HG03097 (cell line): Measurements from ENCODE around the gene IQGAP2.

Experiments
- ATAC-seq: cut with Tn5 transposase; IDR thresholded peaks from one replicate; pipeline ENCODE4 v1.9.1; 2021; ENCODE audit not compliant: unreplicated experiment, low FRiP score

The IQGAP2 gene

GRCh38 chr5:76560952-76561891 lies 158.1 kb downstream of the IQGAP2 start:
- no peak for ATAC-seq

GRCh38 chr5:76561959-76562358 lies 158.9 kb downstream of the IQGAP2 start:
- no peak for ATAC-seq

- no peak for ATAC-seq
These were observed 161.9 kb downstream of the IQGAP2 start for GRCh38 chr5:76565009-76565408.

GRCh38 chr5:76570153-76570552 lies 167.1 kb downstream of the IQGAP2 start:
- ATAC-seq: no peak

- no peak for ATAC-seq
These were observed 168.5 kb downstream of the IQGAP2 start for GRCh38 chr5:76571559-76571958.

- no peak for ATAC-seq
These were observed 173.4 kb downstream of the IQGAP2 start for GRCh38 chr5:76576450-76576849.

GRCh38 chr5:76576996-76577395 lies 173.9 kb downstream of the IQGAP2 start:
- ATAC-seq: no peak

GRCh38 chr5:76579166-76579937 lies 176.3 kb downstream of the IQGAP2 start:
- ATAC-seq: no peak

GRCh38 chr5:76580981-76581380 lies 177.9 kb downstream of the IQGAP2 start:
- no peak for ATAC-seq

GRCh38 chr5:76582230-76583162 lies 179.4 kb downstream of the IQGAP2 start:
- peak; percentile 62 for ATAC-seq

- ATAC-seq: no peak
These were observed 180.3 kb downstream of the IQGAP2 start for GRCh38 chr5:76583163-76584047.

- no peak for ATAC-seq
These were observed 182.7 kb downstream of the IQGAP2 start for GRCh38 chr5:76585783-76586217.

- no peak for ATAC-seq
These were observed 183.4 kb downstream of the IQGAP2 start for GRCh38 chr5:76586531-76586930.

- ATAC-seq: peak; percentile 89
These were observed 186.9 kb downstream of the IQGAP2 start for GRCh38 chr5:76590027-76590426.

GRCh38 chr5:76591366-76591765 lies 188.3 kb downstream of the IQGAP2 start:
- ATAC-seq: no peak

- ATAC-seq: no peak
These were observed 189.6 kb downstream of the IQGAP2 start for GRCh38 chr5:76592692-76593091.

- ATAC-seq: no peak
These were observed 191.0 kb downstream of the IQGAP2 start for GRCh38 chr5:76594107-76594506.

GRCh38 chr5:76595755-76596481 lies 192.8 kb downstream of the IQGAP2 start:
- no peak for ATAC-seq

- no peak for ATAC-seq
These were observed 195.4 kb downstream of the IQGAP2 start for GRCh38 chr5:76598531-76598930.
